ENCODE measurements around the gene IFITM2.

Gene IFITM2

GRCh38 chr11:297051-297585, 10.5 kb upstream of the IFITM2 start:
- Mint-ChIP-seq H3K4me3 (no peak overlapping the region), H3K27me3 (ENCODE audit: low read depth, poor library complexity) (no peaks in the 10 kb centered on the region), H3K27ac (no peak overlapping the region), H3K4me1 (peaks cover 42% of the 10 kb centered on the region), H3K9me3 (peaks cover 6% of the 10 kb centered on the region), H3K36me3 (ENCODE audit: low read depth) (no peaks in the 10 kb centered on the region)
- TF ChIP-seq CTCF (IDR thresholded peaks at IDR 0.05), result no peak
- DNase-seq, result no peak

GRCh38 chr11:297586-298405, 9.8 kb upstream of the IFITM2 start:
- peak overlapping the region; percentile 90 for H3K27ac Mint-ChIP-seq
- H3K36me3 Mint-ChIP-seq (ENCODE audit: low read depth), result peaks cover 1% of the 10 kb centered on the region
- H3K9me3 Mint-ChIP-seq, result peaks cover 11% of the 10 kb centered on the region
- peak; percentile 3 for DNase-seq
- no peaks in the 10 kb centered on the region for H3K27me3 Mint-ChIP-seq (ENCODE audit: low read depth, poor library complexity)
- H3K4me1 Mint-ChIP-seq, result peaks cover 47% of the 10 kb centered on the region
- H3K4me3 Mint-ChIP-seq, result no peak overlapping the region
- TF ChIP-seq CTCF (IDR thresholded peaks at IDR 0.05), result no peak

- H3K27ac Mint-ChIP-seq, result no peak overlapping the region
- H3K9me3 Mint-ChIP-seq, result peaks cover 17% of the 10 kb centered on the region
- no peaks in the 10 kb centered on the region for H3K27me3 Mint-ChIP-seq (ENCODE audit: low read depth, poor library complexity)
- H3K36me3 Mint-ChIP-seq (ENCODE audit: low read depth), result peaks cover 4% of the 10 kb centered on the region
- TF ChIP-seq CTCF (IDR thresholded peaks at IDR 0.05), result no peak
- no peak for DNase-seq
- peaks cover 50% of the 10 kb centered on the region for H3K4me1 Mint-ChIP-seq
- H3K4me3 Mint-ChIP-seq, result no peak overlapping the region
Observed at GRCh38 chr11:298406-299065, 9.1 kb upstream of the IFITM2 start.

- no peak for DNase-seq
- H3K36me3 Mint-ChIP-seq (ENCODE audit: low read depth), result peaks cover 4% of the 10 kb centered on the region
- H3K9me3 Mint-ChIP-seq, result peaks cover 19% of the 10 kb centered on the region
- peaks cover 50% of the 10 kb centered on the region for H3K4me1 Mint-ChIP-seq
- no peak within 1 kb of the TSS for H3K27ac Mint-ChIP-seq
- no peak for TF ChIP-seq CTCF (IDR thresholded peaks at IDR 0.05)
- peak within 1 kb of the TSS; percentile 3 for H3K4me3 Mint-ChIP-seq
- no peaks in the 10 kb centered on the region for H3K27me3 Mint-ChIP-seq (ENCODE audit: low read depth, poor library complexity)
Observed at GRCh38 chr11:299081-299891, 8.3 kb upstream of the IFITM2 start, which contains the start of gene IFITM5. Gene IFITM5 (minus strand): TSS chr11:299526. CDS start chr11:299490, 36 bp downstream.

GRCh38 chr11:299951-300735, 7.5 kb upstream of the IFITM2 start:
- peak overlapping the region; percentile 3 for H3K4me3 Mint-ChIP-seq
- peak; percentile 52 for DNase-seq
- H3K4me1 Mint-ChIP-seq, result peaks cover 51% of the 10 kb centered on the region
- no peak for TF ChIP-seq CTCF (IDR thresholded peaks at IDR 0.05)
- H3K27me3 Mint-ChIP-seq (ENCODE audit: low read depth, poor library complexity), result no peaks in the 10 kb centered on the region
- H3K9me3 Mint-ChIP-seq, result peaks cover 19% of the 10 kb centered on the region
- H3K27ac Mint-ChIP-seq, result no peak overlapping the region
- H3K36me3 Mint-ChIP-seq (ENCODE audit: low read depth), result peaks cover 4% of the 10 kb centered on the region

Measured in nephron progenitor cell (in vitro differentiated cells).